Keratinocyte (primary cell): ENCODE measurements around the gene SERPIND1. TPM values are rescaled to one million over a fixed set of nuclear protein-coding genes. Genes with fewer than 3 reads are reported as not detected.

Source experiments
- DNase-seq: peaks from one replicate; pipeline ENCODE4 v3.0.0-alpha.2; 2011; ENCODE audit warnings: low read depth, missing footprints, low spot score
- FAIRE-seq: peaks from 2 replicates; lab custom pipeline; 2011; peaks lifted over from hg19 to GRCh38; lab: Jason Lieb, UNC
- H2AFZ ChIP-seq: 2 replicates; pipeline ENCODE4 v1.6.0; 2012; ENCODE audit warnings: low read length, control low read depth, inconsistent platforms; ENCODE audit not compliant: control insufficient read depth
- H3K27ac ChIP-seq: 2 replicates; pipeline ENCODE4 v1.5.1; 2011; ENCODE audit warnings: low read length; ENCODE audit not compliant: control insufficient read depth, insufficient read depth
- H3K27me3 ChIP-seq: 3 replicates; pipeline ENCODE4 v1.6.0; 2011; ENCODE audit warnings: low read length; ENCODE audit not compliant: control insufficient read depth, insufficient read depth; ENCODE audit errors: extremely low read depth
- H3K36me3 ChIP-seq, 2 experiments: 2 replicates in 1 of 2; 3 replicates in 1 of 2; pipeline ENCODE4 v1.5.1; 2011; ENCODE audit warnings: low read length in 2 of 2, mild to moderate bottlenecking in 1 of 2; ENCODE audit not compliant: control insufficient read depth in 2 of 2, insufficient read depth in 2 of 2; ENCODE audit errors: extremely low read depth in 1 of 2
- H3K4me1 ChIP-seq: 3 replicates; pipeline ENCODE4 v1.5.1; 2011; ENCODE audit warnings: low read length; ENCODE audit not compliant: control insufficient read depth, insufficient read depth; ENCODE audit errors: extremely low read depth
- H3K4me2 ChIP-seq: 3 replicates; pipeline ENCODE4 v1.6.0; 2011; ENCODE audit warnings: low read depth, low read length; ENCODE audit not compliant: control insufficient read depth, insufficient read depth; ENCODE audit errors: extremely low read depth
- H3K4me3 ChIP-seq, 3 experiments: fragments of 200-600 bp in 1 of 3; sonication (generic) in 1 of 3; 2 replicates in 2 of 3; 3 replicates in 1 of 3; pipeline ENCODE4 v1.5.1; 2011 to 2016; ENCODE audit warnings: low read length in 3 of 3, mild to moderate bottlenecking in 3 of 3, control low read depth in 2 of 3, inconsistent platforms in 1 of 3, low read depth in 1 of 3, mixed read lengths in 1 of 3, mixed run types in 1 of 3, moderate library complexity in 1 of 3; ENCODE audit not compliant: control insufficient read depth in 2 of 3, insufficient read depth in 2 of 3; ENCODE audit errors: extremely low read depth in 1 of 3
- H3K79me2 ChIP-seq: 2 replicates; pipeline ENCODE4 v1.6.0; 2012; ENCODE audit warnings: low read length; ENCODE audit not compliant: control insufficient read depth, insufficient read depth
- H3K9ac ChIP-seq: 3 replicates; pipeline ENCODE4 v1.6.0; 2011; ENCODE audit warnings: low read length; ENCODE audit not compliant: control insufficient read depth, insufficient read depth; ENCODE audit errors: extremely low read depth
- H3K9me1 ChIP-seq: 3 replicates; pipeline ENCODE4 v1.6.0; 2011; ENCODE audit warnings: low read length; ENCODE audit not compliant: control insufficient read depth, insufficient read depth; ENCODE audit errors: extremely low read depth
- H3K9me3 ChIP-seq: 2 replicates; pipeline ENCODE4 v1.5.1; 2012; ENCODE audit warnings: low read depth, low read length; ENCODE audit not compliant: control insufficient read depth
- H4K20me1 ChIP-seq: 3 replicates; pipeline ENCODE4 v1.6.0; 2011; ENCODE audit warnings: low read length; ENCODE audit not compliant: control insufficient read depth, insufficient read depth; ENCODE audit errors: extremely low read depth
- CTCF ChIP-seq, 3 experiments: IDR thresholded peaks in 1 of 3; conservative IDR thresholded peaks in 1 of 3; optimal IDR thresholded peaks in 1 of 3; 2 replicates in 2 of 3; 3 replicates in 1 of 3; pipeline versions ENCODE3 to v1.5.1; 2011; ENCODE audit warnings: low read length in 3 of 3, mild to moderate bottlenecking in 3 of 3, moderate library complexity in 2 of 3, control low read depth in 1 of 3, inconsistent platforms in 1 of 3; ENCODE audit not compliant: insufficient read depth in 2 of 3; ENCODE audit errors: extremely low read depth in 1 of 3
- EZH2 ChIP-seq: IDR thresholded peaks from one replicate; pipeline ENCODE4 v1.6.1; 2012; ENCODE audit warnings: inconsistent platforms, mild to moderate bottlenecking, low read length, moderate library complexity
- dilution Hi-C: fragments of 300-500 bp; cut with MboI; formaldehyde crosslinking; loops from one replicate; pipeline ENCODE4 v1.7.0; 2020; ENCODE audit warnings: low sequenced_read_pairs; ENCODE audit not compliant: extremely low pct_ligation_motif_present
- polyA plus RNA-seq, 5 experiments: library from polyadenylated mRNA; depleted of rRNA in 3 of 5; stranded (reverse) in 3 of 5; stranded (forward) in 1 of 5; unstranded in 1 of 5; fragments of >200 nt; gene quantifications; 1 replicate in 1 of 5; 2 replicates in 3 of 5; 3 replicates in 1 of 5; pipeline versions ENCODE4 v1.2.1 to v1.2.3, GENCODE V29; 2011 to 2012; ENCODE audit warnings: missing spikeins in 2 of 5, low read depth in 1 of 5, low replicate concordance in 1 of 5

SERPIND1 gene
- polyA plus RNA-seq, 1 donor (not counting 4 experiments of a cell fraction or from before 2014, with no cell fraction given) = not detected

- H3K9me3 ChIP-seq = no peaks in the 10 kb centered on the region
- no peak overlapping the region for H3K27ac ChIP-seq
- no peaks in the 10 kb centered on the region for H3K27me3 ChIP-seq
- dilution Hi-C loops = no loop called here
- H3K4me2 ChIP-seq = no peak overlapping the region
- H3K9me1 ChIP-seq = no peaks in the 10 kb centered on the region
- no peak overlapping the region for H3K4me3 ChIP-seq
- H3K36me3 ChIP-seq = peaks cover 14 to 15% of the 10 kb centered on the region in 2 experiments
- no peak for DNase-seq
- no peak overlapping the region for H3K9ac ChIP-seq
- no peak for TF ChIP-seq CTCF (optimal IDR thresholded peaks at IDR 0.05 in 1 of 3, IDR thresholded peaks at IDR 0.05 in 1 of 3, conservative IDR thresholded peaks at IDR 0.05 in 1 of 3; ENCODE audit: extremely low read depth in 1 of 3, insufficient read depth in 2 of 3, low read length in 3 of 3)
- TF ChIP-seq EZH2 = no peak
- no peaks in the 10 kb centered on the region for H4K20me1 ChIP-seq
- no peak for FAIRE-seq
- H3K4me1 ChIP-seq = no peaks in the 10 kb centered on the region
- H3K79me2 ChIP-seq = no peaks in the 10 kb centered on the region
- H2AFZ ChIP-seq = no peak overlapping the region
These were observed 9.2 kb upstream of the SERPIND1 start for GRCh38 chr22:20764729-20765128.

GRCh38 chr22:20765938-20766337 is 8.0 kb upstream of the SERPIND1 start:
- no peak overlapping the region for H2AFZ ChIP-seq
- FAIRE-seq (no peak), DNase-seq (no peak)
- no peaks in the 10 kb centered on the region for H3K79me2 ChIP-seq
- H3K9me3 ChIP-seq = no peaks in the 10 kb centered on the region
- H3K9me1 ChIP-seq = no peaks in the 10 kb centered on the region
- no peak overlapping the region for H3K9ac ChIP-seq
- H3K27me3 ChIP-seq = no peaks in the 10 kb centered on the region
- dilution Hi-C loops = no loop called here
- no peak overlapping the region for H3K4me3 ChIP-seq
- H3K27ac ChIP-seq = no peak overlapping the region
- H3K4me2 ChIP-seq = no peak overlapping the region
- no peaks in the 10 kb centered on the region for H3K4me1 ChIP-seq
- peaks cover 11 to 15% of the 10 kb centered on the region in 2 experiments for H3K36me3 ChIP-seq
- H4K20me1 ChIP-seq = no peaks in the 10 kb centered on the region
- TF ChIP-seq EZH2 = no peak
- TF ChIP-seq CTCF (optimal IDR thresholded peaks at IDR 0.05 in 1 of 3, IDR thresholded peaks at IDR 0.05 in 1 of 3, conservative IDR thresholded peaks at IDR 0.05 in 1 of 3; ENCODE audit: extremely low read depth in 1 of 3, insufficient read depth in 2 of 3, low read length in 3 of 3) = no peak
